Epidermal melanocyte (primary cell): Measurements from ENCODE around the gene CRCP.
"Not testable (repeated sequence)": the region's sequence is repeated elsewhere in the genome, so short reads cannot be mapped to it uniquely, and the experiment has no call there.

ENCODE experiments used
- DNase-seq: peaks from one replicate; pipeline ENCODE4 v3.0.0; 2011; ENCODE audit warnings: low spot score; ENCODE audit not compliant: insufficient read length

The CRCP gene

DNA sequence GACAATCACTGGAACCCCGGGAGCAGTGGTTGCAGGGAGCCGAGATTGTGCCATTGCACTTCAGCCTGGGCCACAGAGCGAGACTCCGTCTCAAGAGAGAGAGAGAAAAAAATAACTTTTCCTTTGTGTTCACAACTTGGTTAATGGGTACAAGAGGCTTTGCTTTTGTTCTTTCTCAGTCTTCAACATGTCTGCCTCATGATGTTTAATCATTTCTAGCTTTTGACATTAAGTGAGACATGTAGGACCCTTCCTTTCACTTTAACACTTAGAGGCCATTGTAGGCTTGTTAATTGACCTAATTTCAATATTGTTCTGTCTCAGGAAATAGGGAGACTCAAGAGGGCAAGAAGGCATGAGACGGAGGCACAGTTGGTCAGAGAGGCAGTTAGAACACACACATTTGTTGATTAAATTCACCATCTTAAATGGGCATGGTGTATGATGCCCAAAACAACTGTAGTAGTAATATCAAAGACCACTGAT, 9.3 kb upstream of the CRCP start:
- no peak for DNase-seq

DNA sequence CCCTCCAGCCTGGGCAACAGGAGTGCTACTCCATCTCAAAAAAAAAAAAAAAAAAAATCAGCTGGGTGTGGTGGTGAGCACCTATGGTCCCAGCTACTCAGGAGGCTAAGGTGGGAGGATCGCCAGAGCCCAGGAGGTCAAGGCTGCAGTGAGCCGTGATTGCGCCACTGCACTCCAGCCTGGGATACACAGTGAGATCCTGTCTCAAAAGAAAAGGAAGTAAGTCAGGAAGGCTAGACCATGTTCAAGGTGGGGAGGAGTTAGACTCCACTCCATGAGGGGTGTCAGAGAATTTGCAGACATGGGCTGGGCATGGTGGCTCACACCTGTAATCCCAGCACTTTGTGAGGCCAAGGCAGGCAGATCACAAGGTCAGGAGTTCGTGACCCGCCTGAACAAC, 6.2 kb upstream of the CRCP start:
- DNase-seq: not testable (repeated sequence)

DNA sequence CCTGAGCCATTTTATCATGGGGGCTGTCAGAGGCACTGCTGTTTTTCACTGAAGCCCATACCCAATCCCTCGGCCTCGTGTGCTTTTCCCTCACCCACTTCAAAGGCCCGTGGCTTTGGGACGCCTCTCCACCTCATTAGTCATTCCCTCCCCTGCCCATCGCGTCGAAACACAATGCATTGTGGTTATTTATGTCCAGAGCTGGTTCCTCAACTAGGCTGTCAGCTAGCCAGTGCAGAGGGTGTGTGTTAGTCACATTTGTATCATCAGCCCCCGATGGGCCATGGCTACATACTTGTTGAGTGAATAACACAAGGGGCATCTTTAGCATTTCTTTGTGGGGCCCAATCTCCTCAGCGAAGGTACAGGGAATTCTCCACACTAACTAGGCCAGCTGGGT, 3.8 kb upstream of the CRCP start:
- DNase-seq: no peak

DNA sequence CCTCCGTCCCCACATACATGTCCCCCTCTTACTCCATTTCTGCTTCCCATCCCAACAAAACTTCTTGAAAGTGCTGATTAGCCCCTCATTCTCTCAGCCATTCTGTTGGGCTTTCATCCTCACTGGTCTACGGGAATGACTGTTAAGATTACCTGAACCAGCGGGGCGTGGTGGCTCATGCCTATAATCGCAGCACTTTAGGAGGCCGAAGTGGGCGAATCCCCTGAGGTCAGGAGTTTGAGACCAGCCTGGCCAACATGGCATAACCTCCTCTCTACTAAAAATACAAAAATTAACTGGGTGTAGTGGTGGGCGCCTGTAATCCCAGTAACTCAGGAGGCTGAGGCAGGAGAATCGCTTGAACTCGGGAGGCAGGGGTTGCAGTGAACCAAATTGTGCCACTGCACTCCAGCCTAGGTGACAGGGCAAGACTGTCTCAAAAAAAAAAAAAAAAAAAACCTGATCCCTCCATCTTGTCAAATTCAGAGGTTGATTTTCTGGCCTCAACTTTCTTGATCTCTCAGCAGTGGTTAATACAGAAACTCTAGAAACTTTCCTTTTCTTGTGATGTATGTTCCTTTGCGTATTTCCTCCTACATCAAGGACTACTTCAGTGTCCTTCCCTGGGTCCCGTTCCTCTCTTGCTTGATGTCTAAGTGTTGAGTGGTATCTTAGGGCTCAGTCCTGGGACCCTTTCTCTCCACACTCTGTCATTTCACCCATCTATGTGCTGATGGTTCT, 2.2 kb downstream of the CRCP start:
- DNase-seq: not testable (repeated sequence)

DNA sequence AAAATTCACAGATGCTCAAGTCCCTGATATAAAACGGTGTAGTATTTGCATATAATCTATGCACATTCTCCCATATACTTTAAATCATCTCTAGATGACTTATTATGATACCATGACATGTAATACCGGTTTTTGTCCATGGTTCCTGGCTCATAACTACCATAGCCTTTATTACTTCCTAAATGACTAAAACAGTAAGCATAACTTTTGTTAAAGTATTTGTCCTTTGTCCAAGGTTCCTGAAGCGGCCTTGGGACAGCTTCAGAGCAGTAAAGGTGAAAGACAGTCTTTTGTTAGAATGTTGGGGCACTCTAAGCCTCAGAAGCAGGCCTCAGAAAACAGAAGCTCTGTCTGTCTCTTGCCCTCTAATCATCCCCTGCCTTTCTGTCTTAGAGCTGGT, 4.0 kb downstream of the CRCP start:
- no peak for DNase-seq

DNA sequence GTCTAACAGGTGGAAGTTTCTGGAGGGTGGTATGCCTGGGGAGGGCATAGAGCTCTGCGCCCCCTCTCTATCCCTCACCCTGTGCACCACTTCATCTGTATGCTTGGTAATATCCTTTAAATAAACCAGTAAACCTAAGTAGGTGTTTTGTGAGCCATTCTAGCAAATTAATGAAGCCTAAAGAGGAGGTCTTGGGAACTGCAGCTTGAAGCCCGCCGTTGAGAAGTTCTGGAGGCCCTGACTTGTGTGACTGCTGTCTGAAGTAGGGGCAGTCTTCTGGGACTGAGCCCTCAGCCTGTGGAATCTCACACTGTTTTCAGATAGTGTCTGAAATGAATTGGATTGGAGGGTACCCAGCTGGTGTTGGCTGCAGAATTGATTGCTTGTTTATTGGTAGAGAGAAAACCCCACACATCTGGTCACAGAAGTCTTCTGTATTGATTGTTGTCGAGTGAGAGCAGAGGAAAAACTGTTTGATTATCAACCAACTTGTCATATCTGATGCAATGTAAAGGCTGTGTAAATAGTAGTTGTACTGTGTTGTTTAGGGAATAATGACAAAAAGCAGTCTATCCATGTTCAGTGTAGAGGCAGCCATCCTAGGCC, 4.7 kb downstream of the CRCP start:
- DNase-seq: no peak

DNA sequence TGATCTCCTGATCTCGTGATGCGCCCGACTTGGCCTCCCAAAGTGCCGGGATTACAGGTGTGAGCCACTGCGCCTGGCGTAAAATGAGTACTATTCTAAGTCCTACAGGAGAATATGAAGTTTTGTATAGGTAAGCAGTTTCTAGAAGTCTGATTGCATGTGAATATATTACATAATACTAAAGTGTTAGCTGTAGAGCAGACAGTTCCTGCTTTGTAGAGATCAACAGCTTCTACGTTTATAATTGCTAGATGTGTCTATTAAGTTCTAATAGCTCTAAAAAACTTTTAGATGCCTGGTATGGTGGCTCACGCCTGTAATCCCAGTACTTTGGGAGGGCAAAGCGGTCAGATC, 8.5 kb downstream of the CRCP start:
- DNase-seq: no peak

DNA sequence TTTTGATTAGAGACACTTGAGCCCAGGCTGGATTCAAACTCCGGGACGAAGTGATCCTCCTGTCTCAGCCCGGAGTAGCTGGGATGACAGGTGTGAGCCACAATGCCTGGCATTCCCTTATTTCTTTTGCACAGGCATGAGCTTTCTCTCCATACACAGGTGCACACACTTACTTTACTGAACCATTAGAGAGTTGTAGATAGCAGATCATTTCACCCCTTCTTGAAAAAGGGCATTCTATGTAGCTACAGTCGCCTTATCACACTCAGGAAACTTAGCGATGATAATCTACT, 9.9 kb downstream of the CRCP start:
- DNase-seq: not testable (repeated sequence)

DNA sequence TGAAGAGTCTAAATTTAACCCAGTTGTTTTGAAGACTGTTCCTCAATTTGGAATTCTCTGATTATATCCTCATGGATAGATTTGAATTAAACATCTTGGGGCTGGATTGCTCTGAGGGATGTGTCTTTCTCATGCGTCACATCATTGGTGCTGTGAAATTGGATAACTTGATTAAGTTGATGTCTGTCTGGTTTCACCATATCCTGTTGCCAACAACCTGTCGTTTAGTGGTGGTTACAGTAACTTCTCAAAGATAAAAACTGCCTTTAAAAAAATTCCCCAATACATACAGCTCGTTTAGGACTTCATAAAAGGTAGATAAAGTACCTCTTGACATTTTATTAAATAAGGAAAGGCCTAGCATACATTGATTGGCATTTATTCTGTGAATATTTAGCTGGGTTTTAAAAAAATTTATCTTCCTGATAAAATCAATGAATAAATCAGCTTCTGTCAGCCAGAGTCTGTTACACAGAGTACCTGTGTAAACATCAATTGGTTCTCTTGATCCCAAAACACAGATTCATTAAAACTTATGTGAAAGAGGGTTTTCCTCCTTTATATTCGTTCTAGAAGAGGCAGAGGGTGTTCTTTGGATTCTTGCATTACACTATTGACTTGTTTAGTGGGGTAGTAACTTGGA, 10.5 kb downstream of the CRCP start:
- no peak for DNase-seq

DNA sequence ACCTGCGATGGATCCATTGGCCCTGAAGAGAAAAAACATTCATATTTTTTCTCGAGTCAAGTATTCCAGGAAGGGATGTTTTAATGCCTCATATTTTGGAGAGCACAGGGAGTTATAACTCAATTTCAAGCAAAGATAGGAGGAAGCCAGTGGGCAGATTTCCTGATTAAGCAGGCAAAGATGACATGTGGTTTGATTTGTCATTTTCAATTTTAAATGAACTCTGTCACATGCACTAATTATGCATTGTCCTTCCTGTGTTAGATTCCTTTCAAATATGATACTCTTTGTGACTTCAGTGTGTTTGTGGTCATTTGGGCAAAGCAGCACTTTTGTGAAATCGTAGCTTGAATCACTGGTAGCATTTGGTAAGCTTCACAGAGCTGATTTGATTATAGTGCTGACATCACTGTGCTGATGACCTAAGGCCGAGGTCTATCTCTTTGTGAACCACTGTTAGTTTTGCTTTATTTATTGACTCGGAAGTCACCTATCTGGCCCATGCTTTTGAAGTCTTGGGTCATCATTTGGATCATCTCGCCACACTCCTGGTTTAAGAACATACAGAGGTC, 11.2 kb downstream of the CRCP start:
- DNase-seq: not testable (repeated sequence)

DNA sequence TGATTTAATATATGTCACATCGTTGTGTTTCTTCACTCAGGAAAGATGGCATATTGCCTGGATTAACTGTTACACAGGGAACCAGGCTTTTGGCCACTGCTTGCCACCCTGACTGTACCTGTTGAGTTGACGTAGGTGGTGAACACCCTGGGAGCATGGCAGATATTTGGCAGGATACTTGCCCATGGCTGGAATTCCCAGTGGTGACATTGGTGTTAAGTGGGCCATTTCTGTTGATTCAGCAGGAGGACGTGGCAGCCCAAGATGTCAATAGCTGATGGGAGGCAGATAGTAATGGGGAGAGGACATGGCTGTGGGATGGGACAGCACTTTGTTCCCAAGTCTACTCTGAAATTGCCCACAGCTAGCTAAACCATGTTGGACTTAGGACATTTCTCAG, 12.5 kb downstream of the CRCP start:
- not testable (repeated sequence) for DNase-seq

DNA sequence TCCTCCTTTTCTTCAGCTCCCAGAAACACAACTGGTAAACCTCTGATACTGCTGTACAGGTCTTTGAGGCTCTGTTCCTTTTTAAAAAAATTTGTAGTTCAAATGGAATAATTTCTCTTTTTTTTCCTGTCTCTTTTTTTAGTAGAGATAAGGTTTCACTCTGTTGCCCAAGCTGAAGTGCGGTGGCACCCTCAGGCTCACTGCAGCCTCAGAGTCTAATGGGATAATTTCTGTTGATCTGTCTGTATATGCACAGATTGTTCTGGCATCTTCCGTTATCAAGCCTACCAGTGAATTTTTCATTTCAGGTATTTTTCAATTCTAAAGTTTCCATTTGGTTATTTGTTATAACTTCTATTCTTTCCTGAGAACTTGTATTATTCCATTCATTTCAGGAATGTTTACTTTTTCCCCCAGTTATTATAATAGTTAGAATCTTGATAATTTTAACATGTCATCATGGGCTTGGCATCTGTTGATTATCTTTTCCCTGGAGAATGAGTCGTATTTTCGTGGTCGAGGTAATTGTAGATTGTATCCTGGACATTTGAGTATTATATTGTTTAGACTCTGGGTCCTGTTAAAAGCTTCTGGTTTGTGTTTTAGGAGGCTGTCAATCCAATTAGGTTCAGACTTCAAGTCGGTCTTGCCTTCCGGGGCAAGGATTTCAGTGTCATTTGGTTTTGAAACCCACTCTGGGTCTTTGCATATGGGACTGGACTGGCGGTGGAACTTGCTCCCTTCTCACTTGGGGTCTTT, 24.5 kb downstream of the CRCP start:
- DNase-seq: no peak

DNA sequence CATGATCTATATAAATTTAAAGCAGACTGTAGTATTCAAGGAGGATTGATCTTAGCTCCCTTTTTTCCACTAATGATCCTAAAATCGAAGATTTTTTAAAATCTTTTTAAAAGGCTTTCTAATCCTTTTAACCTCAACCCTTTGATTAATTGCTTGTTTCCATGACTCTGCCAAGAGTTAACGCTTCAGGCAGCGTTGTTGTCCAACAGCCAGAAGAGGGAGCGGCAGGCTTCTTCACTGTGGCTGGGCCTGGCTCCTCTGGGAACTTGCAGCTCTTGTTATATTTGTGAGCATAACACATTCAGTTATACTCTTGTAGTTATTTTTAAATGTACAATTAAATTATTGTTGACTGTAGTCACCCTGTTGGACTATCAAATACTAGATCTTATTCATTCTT, 26.3 kb downstream of the CRCP start:
- peak; percentile 44 for DNase-seq

DNA sequence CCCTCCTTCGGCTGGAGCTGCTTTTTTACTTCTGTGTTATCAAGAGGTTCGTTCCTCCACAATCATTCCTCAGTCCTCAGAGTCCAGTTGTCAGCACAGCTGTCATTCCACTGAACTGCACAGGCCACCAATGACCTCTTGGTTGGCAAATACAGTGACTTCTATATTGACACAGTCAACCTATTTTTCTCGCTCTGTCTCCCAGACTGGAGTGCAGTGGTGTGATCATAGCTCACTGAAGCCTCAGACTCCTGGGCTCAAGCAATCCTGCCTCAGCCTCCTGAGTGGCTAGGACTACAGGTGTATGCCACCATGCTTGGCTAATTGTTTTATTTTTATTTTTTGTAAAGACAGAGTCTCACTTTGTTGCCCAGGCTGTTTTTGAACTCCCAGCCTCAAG, 27.7 kb downstream of the CRCP start:
- DNase-seq: no peak

DNA sequence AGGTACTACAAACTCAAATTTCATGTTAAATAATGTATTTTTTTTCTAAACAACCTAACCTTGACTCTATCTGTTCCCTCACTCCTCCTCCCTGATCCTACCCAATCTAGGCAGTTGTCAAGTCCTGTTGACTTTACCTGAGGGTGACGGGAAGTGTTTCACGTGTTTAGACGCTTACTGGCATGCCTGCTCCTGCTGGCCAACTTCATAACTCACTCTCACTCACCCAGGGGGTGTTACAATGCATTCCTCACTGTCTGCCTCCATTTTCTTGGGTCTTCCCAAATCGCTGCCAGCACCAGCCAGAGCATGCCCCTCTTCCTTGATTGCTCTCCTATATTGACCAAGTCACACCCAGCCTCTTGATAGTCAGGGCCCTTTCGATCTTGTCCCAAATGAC, 28.3 kb downstream of the CRCP start:
- DNase-seq: no peak

DNA sequence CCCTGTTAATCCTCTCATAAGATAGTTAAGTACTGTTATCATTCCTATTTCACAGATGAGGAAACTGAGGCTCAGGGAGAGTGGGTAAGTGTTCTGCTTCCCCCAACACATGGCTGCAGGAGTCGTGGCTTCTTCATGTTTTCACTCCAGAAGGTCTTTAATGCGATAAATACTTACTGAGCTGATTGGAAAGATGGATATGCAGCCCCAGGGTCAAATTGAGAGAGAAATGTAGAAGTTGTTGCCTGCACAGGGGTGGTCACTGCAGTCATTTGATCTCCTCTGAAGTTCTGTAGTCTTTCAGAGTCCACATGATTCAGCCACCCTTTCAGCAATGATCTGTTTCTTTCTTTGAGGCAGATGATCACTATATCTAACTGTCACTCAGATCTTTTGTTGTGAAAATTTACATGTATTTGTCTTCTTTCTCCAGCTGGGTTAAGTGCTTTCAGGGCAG, 29.3 kb downstream of the CRCP start:
- no peak for DNase-seq

DNA sequence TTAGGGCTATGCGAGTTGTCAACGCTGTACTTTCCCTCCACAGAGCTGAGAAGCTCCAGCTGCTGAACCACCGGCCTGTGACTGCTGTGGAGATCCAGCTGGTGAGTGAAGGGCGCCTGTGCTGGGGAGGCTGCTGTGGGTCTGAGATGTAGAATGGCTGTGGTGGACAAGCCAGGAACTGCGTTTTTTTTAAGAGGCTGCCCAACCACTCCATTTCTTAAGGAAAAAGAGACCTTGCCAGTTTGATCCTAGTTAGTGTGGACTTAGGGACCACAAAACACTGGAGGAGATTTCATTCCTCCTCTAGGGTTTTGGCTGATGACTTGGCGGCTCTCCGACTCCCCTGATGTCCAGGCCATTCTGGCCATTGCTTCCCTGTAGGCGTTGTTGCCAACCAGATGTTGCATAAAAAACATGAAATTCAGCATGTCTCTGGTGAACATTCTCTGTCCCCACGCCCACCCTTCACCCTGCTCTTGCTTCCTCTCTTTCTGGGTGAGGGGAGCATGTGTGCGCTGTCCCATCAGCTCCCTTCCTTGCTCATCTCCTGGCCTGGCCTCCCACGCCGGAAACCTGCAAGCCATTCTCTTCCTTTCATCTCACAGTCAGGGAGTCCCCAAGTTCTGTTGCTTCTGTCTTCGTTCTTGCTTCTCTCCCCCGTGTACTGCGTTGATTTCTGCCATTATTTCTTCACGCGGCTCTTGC, 30.9 kb downstream of the CRCP start:
- no peak for DNase-seq

DNA sequence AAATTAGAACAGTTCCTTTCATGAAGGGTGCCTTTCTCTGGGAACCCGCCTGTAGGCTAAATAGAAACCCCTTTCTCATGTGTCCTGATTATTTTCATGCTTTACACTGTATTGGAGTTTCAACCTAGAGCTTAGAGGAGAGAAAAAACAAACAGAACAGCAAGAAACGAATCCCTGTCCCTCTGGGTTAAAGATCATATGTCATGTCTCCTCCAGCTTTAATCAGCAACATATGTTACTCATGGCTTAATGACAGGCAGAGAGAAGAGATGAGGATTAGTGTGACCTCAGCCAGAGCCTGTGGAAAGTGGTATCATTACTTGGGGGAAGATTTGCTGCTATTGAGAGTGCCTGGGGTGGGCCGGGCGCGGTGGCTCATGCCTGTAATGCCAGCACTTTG, 32.1 kb downstream of the CRCP start:
- peak; percentile 39 for DNase-seq

DNA sequence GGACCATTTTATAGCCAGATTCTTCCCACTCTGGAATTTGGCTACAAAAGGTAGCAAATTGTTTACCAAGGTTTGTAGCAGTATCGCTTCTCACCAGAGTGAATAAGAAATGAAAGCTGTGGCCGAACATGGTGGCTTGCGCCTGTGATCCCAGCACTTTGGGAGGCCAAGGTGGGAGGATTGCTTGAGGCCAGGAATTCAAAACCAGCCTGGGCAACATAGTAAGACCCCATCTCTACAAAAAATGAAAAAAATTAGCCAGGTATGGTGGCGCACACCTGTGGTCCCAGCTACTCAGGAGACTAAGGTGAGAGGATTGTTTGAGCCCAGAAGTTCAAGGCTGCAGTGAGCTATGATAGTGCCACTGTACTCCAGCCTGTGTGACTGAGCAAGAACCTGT, 33.0 kb downstream of the CRCP start:
- not testable (repeated sequence) for DNase-seq

DNA sequence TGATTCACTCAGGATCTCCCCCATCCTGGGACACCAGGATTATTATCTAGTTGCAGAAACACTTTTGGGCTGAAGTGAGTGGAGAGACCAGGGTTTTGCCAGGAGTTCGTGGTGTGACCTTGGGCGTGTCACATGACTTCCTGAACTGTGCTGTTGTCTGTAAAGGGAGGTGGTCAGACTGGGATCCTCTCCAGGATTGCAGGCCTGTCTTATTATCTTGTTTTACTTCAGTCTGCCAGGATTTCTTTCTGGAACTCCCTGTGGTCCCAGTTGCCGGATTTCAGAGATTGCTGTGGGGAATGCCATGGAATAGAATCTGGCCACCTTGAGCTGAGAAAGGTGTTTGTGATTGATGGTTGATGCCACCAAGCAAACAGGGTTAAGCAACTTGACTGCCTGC, 35.8 kb downstream of the CRCP start:
- no peak for DNase-seq
